Measurements from ENCODE around the gene C2orf72.

- TF ChIP-seq CTCF (IDR thresholded peaks at IDR 0.05; ENCODE audit: low read depth, low read length, missing input control), result no peak
- TF ChIP-seq MAX (IDR thresholded peaks at IDR 0.05), result no peak
- no peak for TF ChIP-seq TAF1 (conservative IDR thresholded peaks at IDR 0.05)
- TF ChIP-seq REST (IDR thresholded peaks at IDR 0.05), result no peak
- TF ChIP-seq EGR1 (IDR thresholded peaks at IDR 0.05; ENCODE audit: low read depth in 2 of 2), result no peak
- TF ChIP-seq JUND (IDR thresholded peaks at IDR 0.05), result no peak
- no peak for TF ChIP-seq RXRA (IDR thresholded peaks at IDR 0.05)
- no peak for TF ChIP-seq ZBTB33 (IDR thresholded peaks at IDR 0.05)
- no peak for TF ChIP-seq NR2F2 (IDR thresholded peaks at IDR 0.05)
- TF ChIP-seq HNF4G (IDR thresholded peaks at IDR 0.05), result no peak
- TF ChIP-seq SP1 (IDR thresholded peaks at IDR 0.05), result no peak
- no peak for TF ChIP-seq YY1 (IDR thresholded peaks at IDR 0.05)
Measured at GRCh38 chr2:231001036-231001435, 36.3 kb upstream of the C2orf72 start.
